SW480 (cell line): Measurements from ENCODE around the gene SGPL1.

Experiments used
- DNase-seq: peaks from one replicate; pipeline ENCODE4 v3.0.0-alpha.2; 2016; ENCODE audit warnings: low spot score

SGPL1 gene

DNA sequence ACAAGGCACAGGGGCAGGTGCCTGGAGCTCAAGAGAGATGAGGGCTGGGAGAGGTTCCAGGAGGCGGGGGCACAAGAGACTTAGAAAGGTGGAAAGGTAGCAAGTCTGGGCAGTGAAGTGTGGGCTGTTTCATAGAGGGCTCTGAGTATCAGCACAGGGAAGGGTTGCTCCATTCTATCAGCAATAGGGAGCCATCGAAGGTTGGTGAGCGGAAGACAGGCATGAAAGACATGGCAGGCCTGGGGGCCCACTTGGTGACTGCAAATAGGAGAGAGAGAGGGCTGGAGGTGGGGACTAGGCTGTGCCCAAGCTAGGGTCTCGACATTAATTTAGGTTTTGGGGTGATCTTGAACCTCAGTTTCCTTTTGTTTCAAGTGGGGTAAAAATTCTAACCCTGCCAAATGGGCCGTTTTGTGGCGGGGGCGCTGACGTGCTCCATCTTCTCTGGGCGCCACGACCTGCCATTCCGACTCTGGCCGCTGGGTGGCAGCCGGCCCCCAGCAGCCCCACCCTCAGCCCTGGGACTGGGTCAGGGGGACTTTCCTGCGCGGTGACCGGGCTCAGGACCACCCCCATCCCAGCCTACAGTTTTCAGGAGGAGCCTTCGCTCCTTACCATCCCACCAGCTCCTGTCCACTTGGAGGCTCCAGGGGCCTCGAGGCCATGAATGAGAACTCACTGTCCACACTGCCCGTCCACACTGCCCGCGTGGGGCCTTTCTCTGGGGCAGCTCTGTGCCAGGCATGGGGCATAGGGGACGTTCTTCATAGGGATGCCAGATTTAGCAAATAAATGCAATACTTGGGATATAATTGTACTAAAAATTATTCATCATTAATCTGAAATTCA is 109.9 kb downstream of the SGPL1 start:
- DNase-seq = no peak

DNA sequence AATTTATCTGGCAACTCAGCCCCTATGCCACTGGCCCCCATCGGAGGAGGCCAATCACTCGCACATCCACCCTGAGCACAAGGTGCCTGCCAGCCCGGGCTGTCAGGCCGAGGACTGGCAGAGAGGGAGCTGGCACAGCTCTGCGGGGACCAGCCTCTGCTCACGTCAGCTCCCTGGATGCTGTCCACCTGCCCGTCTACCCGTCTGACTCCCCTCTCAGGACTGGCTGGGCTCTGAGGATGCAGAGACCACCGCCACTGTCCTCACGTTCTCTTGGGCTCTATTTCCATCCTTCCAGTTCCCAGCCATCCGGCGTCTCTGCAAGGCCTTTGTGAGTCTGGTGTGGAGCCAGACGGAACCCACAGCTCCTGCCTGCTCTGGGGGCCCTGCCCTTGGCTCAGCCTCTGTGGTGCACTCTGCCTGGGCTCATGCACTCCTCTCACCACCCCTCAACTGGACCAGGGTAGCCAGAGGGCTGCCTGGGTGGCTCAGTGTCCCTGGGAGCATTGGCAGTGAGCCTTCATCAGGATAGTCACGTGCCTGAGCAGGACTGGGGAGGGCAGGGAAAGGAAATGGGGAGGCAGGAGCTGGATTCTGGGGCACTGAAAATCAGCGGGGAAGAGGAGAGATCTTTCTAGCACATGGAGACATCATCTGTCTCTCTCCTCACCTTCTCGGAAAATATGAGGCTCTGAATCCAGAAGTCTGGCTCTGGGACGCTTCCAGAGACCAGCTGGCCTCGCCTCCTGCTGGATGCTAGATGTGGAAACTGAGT is 110.7 kb downstream of the SGPL1 start:
- no peak for DNase-seq

DNA sequence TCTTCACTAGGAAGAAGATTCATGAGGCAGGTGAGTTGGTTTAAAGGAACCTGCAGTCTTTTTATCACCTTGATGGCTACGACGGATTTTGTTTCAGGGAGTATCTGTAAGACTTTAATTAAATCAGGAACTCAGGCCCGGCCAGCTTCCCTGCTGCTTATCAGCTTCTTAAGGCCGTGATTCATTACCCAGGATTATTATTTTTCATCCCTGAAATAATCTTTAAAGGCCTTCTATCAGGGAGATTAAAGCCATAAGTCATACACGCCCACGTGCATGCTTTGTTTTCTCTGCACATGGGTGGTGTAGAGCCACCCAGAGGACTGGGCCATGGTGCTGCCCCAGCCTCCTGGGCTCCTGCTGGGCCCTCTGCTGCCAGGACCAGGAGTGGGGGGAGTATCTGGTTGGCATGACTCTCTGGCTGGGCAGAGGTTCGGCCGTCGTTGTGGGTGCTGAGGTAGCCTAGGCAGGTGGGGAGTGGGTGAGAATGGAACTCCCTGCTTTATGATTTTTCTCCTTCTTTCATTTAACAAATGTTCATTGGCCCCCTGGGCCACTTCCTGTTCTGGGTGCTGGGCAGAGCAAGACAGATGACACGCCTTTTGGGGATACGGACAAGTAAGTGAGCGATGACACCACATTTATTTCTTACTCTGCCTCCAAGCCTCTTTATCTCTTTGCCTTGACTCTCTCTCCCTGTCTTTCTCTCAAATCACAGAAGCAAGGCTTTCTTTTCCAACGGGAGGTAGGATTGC is 111.6 kb downstream of the SGPL1 start:
- DNase-seq = peak; percentile 17

DNA sequence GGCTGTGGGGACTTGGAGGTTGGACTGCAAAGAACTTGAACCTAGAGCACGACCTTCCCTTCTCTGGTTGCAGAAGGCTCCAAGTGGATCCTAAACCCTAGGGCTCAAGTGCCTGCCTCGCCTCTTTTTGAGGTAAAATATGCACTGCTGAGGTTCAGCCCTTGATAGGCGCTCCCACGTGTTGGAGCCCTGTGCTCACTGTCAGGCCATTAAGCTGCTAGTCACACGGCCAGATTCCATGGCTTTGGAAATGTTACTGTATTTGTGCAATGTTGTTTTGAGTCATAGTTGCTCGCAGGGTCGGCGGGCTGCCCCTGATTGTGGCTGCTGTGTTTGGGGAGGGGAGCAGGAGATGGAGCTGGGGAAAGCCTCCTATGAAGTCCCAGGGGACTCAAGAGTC is 112.4 kb downstream of the SGPL1 start:
- DNase-seq = no peak

DNA sequence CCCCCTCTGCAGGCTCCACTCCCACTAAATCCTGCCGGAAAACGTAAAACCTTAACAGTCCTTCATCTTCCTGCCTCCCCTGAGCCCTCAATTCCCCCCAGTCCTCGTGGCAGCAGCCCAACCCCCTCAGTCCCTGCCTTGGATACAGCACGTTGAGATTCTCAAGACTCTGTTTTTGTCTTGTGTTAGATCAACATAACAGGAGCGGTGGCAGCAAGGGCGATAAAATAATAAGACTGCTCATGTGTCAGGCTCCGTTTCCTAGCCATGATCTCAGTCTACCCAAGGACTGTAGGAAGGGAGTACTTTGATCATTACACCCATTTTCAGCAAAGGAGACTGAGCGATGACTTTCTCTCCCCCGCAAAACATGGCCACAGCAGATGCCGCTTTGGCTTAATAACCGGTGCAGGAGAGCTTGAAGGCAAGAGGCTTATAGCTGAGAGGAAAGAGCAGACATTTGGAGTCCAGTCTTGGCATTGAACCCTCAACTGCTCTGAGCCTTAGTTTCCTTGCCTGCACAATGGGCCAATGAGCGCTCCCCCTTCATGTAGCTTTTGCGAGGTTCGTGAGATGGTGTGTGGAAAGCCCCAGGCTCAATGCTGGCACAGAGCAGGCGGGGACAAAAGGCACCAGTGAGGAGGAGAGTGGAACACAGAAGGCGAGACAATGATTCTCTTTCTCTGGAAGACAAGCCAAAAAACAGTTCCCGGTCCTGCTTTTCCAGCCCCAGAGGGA is 114.7 kb downstream of the SGPL1 start:
- DNase-seq = no peak
